ENCODE data around the gene PRKN.

- TF ChIP-seq CTCF (IDR thresholded peaks at IDR 0.05) = no peak
- no peak for TF ChIP-seq SIN3A (IDR thresholded peaks at IDR 0.05; ENCODE audit: borderline replicate concordance, insufficient read depth, low read depth, low read length)
- TF ChIP-seq REST (IDR thresholded peaks at IDR 0.05; ENCODE audit: insufficient read depth in 1 of 2, low read depth in 2 of 2, low read length in 1 of 2) = no peak
- no peak for TF ChIP-seq POLR2AphosphoS5 (IDR thresholded peaks at IDR 0.05; ENCODE audit: low read depth, low read length)
- no peak for TF ChIP-seq TCF7L2 (IDR thresholded peaks at IDR 0.05; ENCODE audit: low read depth, low read length)
Observed at GRCh38 chr6:161523362-161523761, 1204.2 kb downstream of the PRKN start.
